Esophagus squamous epithelium (tissue), 5 donors: ENCODE data around the gene RTN1. TPM values are rescaled to one million over a fixed set of nuclear protein-coding genes. Genes with fewer than 3 reads are reported as not detected.

Experiments used
- DNase-seq: peaks from one replicate; lab custom pipeline; 2025; lab: John Stamatoyannopoulos, UW
- H3K27ac ChIP-seq, 4 donors: fragments of 200-600 bp; sonication (generic); one replicate each; pipeline ENCODE4 v1.5.1; 2016 to 2019; ENCODE audit warnings: mild to moderate bottlenecking in 1 of 4
- H3K27me3 ChIP-seq, 4 donors: fragments of 200-600 bp; sonication (generic); 1 replicate in 3 of 4; 2 replicates in 1 of 4; pipeline versions ENCODE4 v1.5.1 to v1.6.0; 2017 to 2021; ENCODE audit warnings: antibody characterized with exemption in 1 of 4
- H3K36me3 ChIP-seq, 3 donors: fragments of 200-600 bp; sonication (generic); one replicate each; pipeline ENCODE4 v1.5.1; 2016 to 2019
- H3K4me1 ChIP-seq, 3 donors: fragments of 200-600 bp; sonication (generic); one replicate each; pipeline ENCODE4 v1.5.1; 2017 to 2019
- H3K4me3 ChIP-seq, 4 donors: fragments of 200-600 bp; sonication (generic); 1 replicate in 3 of 4; 2 replicates in 1 of 4; pipeline ENCODE4 v1.5.1; 2016 to 2019; ENCODE audit warnings: mild to moderate bottlenecking in 2 of 4, moderate library complexity in 1 of 4
- H3K9me3 ChIP-seq, 3 donors: fragments of 200-600 bp; sonication (generic); one replicate each; pipeline ENCODE4 v1.5.1; 2016 to 2019
- CTCF ChIP-seq, 6 experiments: fragments of 450-650 bp in 4 of 6; fragments of 200-600 bp in 2 of 6; sonication (generic) in 2 of 6; IDR thresholded peaks; one replicate each; pipeline ENCODE4 v1.5.1; 2016 to 2019; ENCODE audit warnings: antibody characterized with exemption in 6 of 6, mild to moderate bottlenecking in 4 of 6, moderate library complexity in 4 of 6
- POLR2A ChIP-seq, 4 donors: fragments of 450-650 bp; IDR thresholded peaks; one replicate each; pipeline ENCODE4 v1.6.1; 2017; ENCODE audit warnings: antibody characterized with exemption in 4 of 4, mild to moderate bottlenecking in 4 of 4, moderate library complexity in 3 of 4
- WGBS, 2 donors: methylation state at CpG; one replicate each; pipeline ENCODE4 v1.1.5; 2018; 5-methylcytosine and 5-hydroxymethylcytosine counted together
- intact Hi-C: fragments of 100-400 bp; cut with DNase I; formaldehyde crosslinking; loops from one replicate; pipeline ENCODE4 v1.15.0; 2022
- total RNA-seq, 4 donors: library from RNA; depleted of rRNA; stranded (reverse); fragments of >200 nt; gene quantifications; one replicate each; pipeline ENCODE4 v1.1.0, GENCODE V29; 2016
- donor health status: DM: yes; HTN: yes; CAD: no.

The RTN1 gene
- total RNA-seq, 4 donors from 2014 or later = 0.15 to 2.3 (median 0.91) TPM

- TF ChIP-seq POLR2A (IDR thresholded peaks at IDR 0.05) (no peak), CTCF (IDR thresholded peaks at IDR 0.05) (no peak)
- no peak for DNase-seq
- H3K36me3 ChIP-seq = no peaks in the 10 kb centered on the region
- no peaks in the 10 kb centered on the region for H3K9me3 ChIP-seq
- H3K27ac ChIP-seq = no peak overlapping the region
- H3K4me3 ChIP-seq = no peak overlapping the region
- H3K4me1 ChIP-seq = no peaks in the 10 kb centered on the region
- WGBS, 2 donors = 41 to 55% methylated on average over 2 of the region's 2 CpGs
- H3K27me3 ChIP-seq = no peaks in the 10 kb centered on the region
- intact Hi-C loops = no loop called here
Observed at GRCh38 chr14:59852350-59852749, 18.2 kb downstream of the RTN1 start.

- no peak for TF ChIP-seq CTCF (IDR thresholded peaks at IDR 0.05)
- no peak for TF ChIP-seq POLR2A (IDR thresholded peaks at IDR 0.05)
- intact Hi-C loops = no loop called here
- Histone ChIP-seq H3K9me3 (no peaks in the 10 kb centered on the region), H3K27me3 (no peaks in the 10 kb centered on the region), H3K4me3 (no peak overlapping the region), H3K4me1 (no peaks in the 10 kb centered on the region), H3K36me3 (no peaks in the 10 kb centered on the region), H3K27ac (no peak overlapping the region)
- DNase-seq = no peak
- WGBS, 2 donors = 59 to 70% methylated on average over 2 of the region's 2 CpGs
Observed at GRCh38 chr14:59850458-59850857, 20.1 kb downstream of the RTN1 start.

GRCh38 chr14:59849411-59850130 is 21.0 kb downstream of the RTN1 start:
- H3K27ac ChIP-seq = no peak overlapping the region
- H3K9me3 ChIP-seq = no peaks in the 10 kb centered on the region
- H3K4me1 ChIP-seq = no peaks in the 10 kb centered on the region
- 64 to 71% methylated on average over 1 of the region's 1 CpG for WGBS, 2 donors
- intact Hi-C loops = no loop called here
- no peak overlapping the region for H3K4me3 ChIP-seq
- no peaks in the 10 kb centered on the region for H3K27me3 ChIP-seq
- no peak for DNase-seq
- TF ChIP-seq CTCF (IDR thresholded peaks at IDR 0.05) (no peak), POLR2A (IDR thresholded peaks at IDR 0.05) (no peak)
- H3K36me3 ChIP-seq = no peaks in the 10 kb centered on the region

- no peaks in the 10 kb centered on the region for H3K27me3 ChIP-seq
- no peak overlapping the region for H3K27ac ChIP-seq
- no peaks in the 10 kb centered on the region for H3K36me3 ChIP-seq
- intact Hi-C loops = no loop called here
- TF ChIP-seq CTCF (IDR thresholded peaks at IDR 0.05) = no peak
- no peak for TF ChIP-seq POLR2A (IDR thresholded peaks at IDR 0.05)
- DNase-seq = no peak
- no peaks in the 10 kb centered on the region for H3K4me1 ChIP-seq
- H3K4me3 ChIP-seq = no peak overlapping the region
- H3K9me3 ChIP-seq = no peaks in the 10 kb centered on the region
- 74 to 76% methylated on average over 3 of the region's 3 CpGs for WGBS, 2 donors
Observed at GRCh38 chr14:59848671-59849070, 21.9 kb downstream of the RTN1 start.

GRCh38 chr14:59847711-59848110 is 22.9 kb downstream of the RTN1 start:
- no peaks in the 10 kb centered on the region for H3K9me3 ChIP-seq
- WGBS, 2 donors = 13 to 20% methylated on average over 3 of the region's 3 CpGs
- no peak for DNase-seq
- H3K36me3 ChIP-seq = no peaks in the 10 kb centered on the region
- TF ChIP-seq CTCF (IDR thresholded peaks at IDR 0.05) = no peak
- no peak for TF ChIP-seq POLR2A (IDR thresholded peaks at IDR 0.05)
- H3K4me3 ChIP-seq = no peak overlapping the region
- no peaks in the 10 kb centered on the region for H3K27me3 ChIP-seq
- intact Hi-C loops = no loop called here
- no peak overlapping the region for H3K27ac ChIP-seq
- no peaks in the 10 kb centered on the region for H3K4me1 ChIP-seq
